ENCODE measurements around the gene REN.

- TF ChIP-seq CTCF (IDR thresholded peaks at IDR 0.05) (no peak), POLR2A (IDR thresholded peaks at IDR 0.05) (no peak)
Measured at GRCh38 chr1:204172404-204173029, 6.4 kb upstream of the REN start.
